ENCODE data around the gene TBC1D22B. TPM values are rescaled to one million over a fixed set of nuclear protein-coding genes. Genes with fewer than 3 reads are reported as not detected.

TBC1D22B gene
- total and polyA plus RNA-seq, 2 of the 13 experiments (the other 11 are each of a cell fraction or from before 2014, with no cell fraction given) = 9.7 to 12.9 TPM

DNA sequence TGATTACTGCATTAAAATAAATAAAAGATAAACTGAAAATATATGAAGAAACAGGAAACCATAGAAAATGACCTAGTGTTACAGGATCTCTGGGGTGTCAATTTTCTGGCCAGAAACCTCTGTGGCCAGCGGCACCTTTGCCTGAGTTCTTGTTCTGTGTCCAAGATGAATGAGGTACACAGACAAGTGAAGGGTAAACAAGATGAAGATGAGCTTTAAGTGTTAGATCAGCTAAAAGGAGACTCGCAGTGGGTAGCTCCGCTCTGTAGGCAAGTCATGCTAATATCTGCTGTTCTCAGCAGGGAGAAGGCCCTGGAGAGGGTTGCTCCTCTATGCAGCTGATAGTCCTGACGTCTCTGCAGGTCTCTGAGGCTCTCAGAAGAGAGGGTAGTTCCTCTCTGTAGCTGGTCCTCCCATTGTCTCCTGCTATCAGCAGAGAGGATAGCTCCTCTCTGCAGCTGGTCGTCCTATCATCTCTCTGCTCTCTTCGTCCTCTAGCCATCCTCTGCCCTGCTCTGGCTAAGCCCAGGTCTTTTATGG lies 35.9 kb upstream of the TBC1D22B start (continued):
- TF ChIP-seq LCORL (IDR thresholded peaks at IDR 0.05) = no peak
- TF ChIP-seq LCORL (CRISPR knock-in tag; IDR thresholded peaks at IDR 0.05) = no peak
- no peak for TF ChIP-seq ZNF382 (CRISPR knock-in tag; IDR thresholded peaks at IDR 0.05; ENCODE audit: borderline replicate concordance)
- no peak for TF ChIP-seq ZFYVE20 (CRISPR knock-in tag; IDR thresholded peaks at IDR 0.05; ENCODE audit: borderline replicate concordance, low read depth)
- TF ChIP-seq KLF6 (CRISPR knock-in tag; IDR thresholded peaks at IDR 0.05) = 0 out of 2 replicates have a peak, but pooled peaks have one; percentile 52
- no peak for TF ChIP-seq CENPX (CRISPR knock-in tag; IDR thresholded peaks at IDR 0.05)
- TF ChIP-seq, protein P1, sequence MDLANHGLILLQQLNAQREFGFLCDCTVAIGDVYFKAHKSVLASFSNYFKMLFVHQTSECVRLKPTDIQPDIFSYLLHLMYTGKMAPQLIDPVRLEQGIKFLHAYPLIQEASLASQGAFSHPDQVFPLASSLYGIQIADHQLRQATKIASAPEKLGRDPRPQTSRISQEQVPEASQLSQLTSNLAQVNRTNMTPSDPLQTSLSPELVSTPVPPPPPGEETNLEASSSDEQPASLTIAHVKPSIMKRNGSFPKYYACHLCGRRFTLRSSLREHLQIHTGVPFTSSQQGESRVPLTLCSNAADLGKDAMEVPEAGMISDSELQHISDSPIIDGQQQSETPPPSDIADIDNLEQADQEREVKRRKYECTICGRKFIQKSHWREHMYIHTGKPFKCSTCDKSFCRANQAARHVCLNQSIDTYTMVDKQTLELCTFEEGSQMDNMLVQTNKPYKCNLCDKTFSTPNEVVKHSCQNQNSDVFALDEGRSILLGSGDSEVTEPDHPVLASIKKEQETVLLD (CRISPR knock-in tag; IDR thresholded peaks at IDR 0.05; ENCODE audit: low read depth) = no peak
- no peak for TF ChIP-seq CREM (IDR thresholded peaks at IDR 0.05)
- TF ChIP-seq CREM (CRISPR knock-in tag; IDR thresholded peaks at IDR 0.05) = no peak
- TF ChIP-seq, protein P2, sequence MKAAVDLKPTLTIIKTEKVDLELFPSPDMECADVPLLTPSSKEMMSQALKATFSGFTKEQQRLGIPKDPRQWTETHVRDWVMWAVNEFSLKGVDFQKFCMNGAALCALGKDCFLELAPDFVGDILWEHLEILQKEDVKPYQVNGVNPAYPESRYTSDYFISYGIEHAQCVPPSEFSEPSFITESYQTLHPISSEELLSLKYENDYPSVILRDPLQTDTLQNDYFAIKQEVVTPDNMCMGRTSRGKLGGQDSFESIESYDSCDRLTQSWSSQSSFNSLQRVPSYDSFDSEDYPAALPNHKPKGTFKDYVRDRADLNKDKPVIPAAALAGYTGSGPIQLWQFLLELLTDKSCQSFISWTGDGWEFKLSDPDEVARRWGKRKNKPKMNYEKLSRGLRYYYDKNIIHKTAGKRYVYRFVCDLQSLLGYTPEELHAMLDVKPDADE (CRISPR knock-in tag; IDR thresholded peaks at IDR 0.05) = no peak
- no peak for TF ChIP-seq ZNF644 (CRISPR knock-in tag; IDR thresholded peaks at IDR 0.05; ENCODE audit: low read depth)
- no peak for TF ChIP-seq SMC3 (IDR thresholded peaks at IDR 0.05; ENCODE audit: low read length)

All from HepG2 (cell line).